ENCODE results near the gene MEGF9. TPM values are rescaled to one million over a fixed set of nuclear protein-coding genes. Genes with fewer than 3 reads are reported as not detected.

Gene MEGF9
- total and polyA plus RNA-seq, 2 donors (not counting 3 experiments of a cell fraction or from before 2014, with no cell fraction given), result 4.0 to 13.0 TPM

DNA sequence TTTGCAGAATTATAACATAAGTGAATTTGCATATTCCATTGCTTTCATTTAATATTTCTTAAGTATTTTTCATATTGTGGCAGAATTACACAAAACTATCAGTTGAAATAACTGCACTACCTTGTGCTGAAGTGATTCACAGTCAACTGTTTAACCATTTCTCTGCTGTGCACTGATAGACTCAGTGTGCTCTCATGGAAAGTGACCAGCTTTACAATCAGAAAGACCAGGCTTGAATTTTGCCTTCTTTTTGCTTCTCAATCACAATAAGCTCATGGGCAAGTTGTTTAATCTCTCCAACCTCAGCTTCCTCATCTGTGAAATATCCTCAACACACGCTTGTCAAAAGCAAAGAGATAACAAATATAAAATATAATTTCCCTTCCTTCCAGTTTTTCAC lies 152.6 kb downstream of the MEGF9 start:
- Histone ChIP-seq H3K27ac (ENCODE audit: insufficient read depth, low read depth, low read length) (no peak overlapping the region), H3K4me2 (ENCODE audit: insufficient read depth, low read length) (no peak overlapping the region), H3K9me3 (replicated peaks; ENCODE audit: control insufficient read depth, insufficient read depth, low read length) (no peaks in the 10 kb centered on the region), H4K20me1 (replicated peaks; ENCODE audit: control insufficient read depth, extremely low read depth, insufficient read depth, low read length) (no peaks in the 10 kb centered on the region), H3K9me1 (replicated peaks; ENCODE audit: control insufficient read depth, extremely low read depth, insufficient read depth, low read length) (no peaks in the 10 kb centered on the region), H3K9ac (replicated peaks; ENCODE audit: extremely low read depth, insufficient read depth, low read length) (no peak overlapping the region), H3K79me2 (ENCODE audit: control insufficient read depth, insufficient read depth, low read length) (peaks cover 24% of the 10 kb centered on the region), H2AFZ (ENCODE audit: low read depth, low read length) (no peak overlapping the region), H3K27me3 (ENCODE audit: control insufficient read depth in 2 of 2, insufficient read depth in 2 of 2, low read length in 2 of 2) (no peaks in the 10 kb centered on the region), H3K4me3 (replicated peaks in 1 of 3; ENCODE audit: insufficient read depth in 1 of 3, low read depth in 1 of 3, low read length in 3 of 3) (no peak overlapping the region), H3K36me3 (ENCODE audit: control insufficient read depth in 2 of 2, extremely low read depth in 1 of 2, insufficient read depth in 2 of 2, low read length in 2 of 2) (peaks cover 2 to 5% of the 10 kb centered on the region in 2 experiments), H3K4me1 (ENCODE audit: control insufficient read depth, extremely low read depth, insufficient read depth, low read length) (no peaks in the 10 kb centered on the region)
- no TSS peak for BruUV-seq (replicated peaks)
- ChIA-PET CTCF (no interaction called here), POLR2A (no interaction called here)
- DNase-seq (ENCODE audit: low read depth, low spot score), result no peak
- FAIRE-seq, result no peak
- dilution Hi-C loops (cut with MboI; ENCODE audit: extremely low pct_ligation_motif_present, low sequenced_read_pairs) (no loop called here), intact Hi-C loops (cut with micrococcal nuclease) (no loop called here)
- TF ChIP-seq POLR2A (IDR thresholded peaks at IDR 0.05; ENCODE audit: low read depth, low read length) (no peak), FOS (IDR thresholded peaks at IDR 0.05; ENCODE audit: borderline replicate concordance, insufficient read depth, low read length) (no peak), POLR2AphosphoS5 (IDR thresholded peaks at IDR 0.05; ENCODE audit: insufficient read depth, low read depth, low read length) (no peak), MYC (IDR thresholded peaks at IDR 0.05; ENCODE audit: low read depth, low read length) (no peak), GATA2 (IDR thresholded peaks at IDR 0.05; ENCODE audit: insufficient read depth, insufficient read length, low read depth, low read length) (no peak), EZH2 (IDR thresholded peaks at IDR 0.05; ENCODE audit: borderline replicate concordance, low read depth, low read length, severe bottlenecking) (no peak), JUN (IDR thresholded peaks at IDR 0.05; ENCODE audit: borderline replicate concordance, insufficient read depth, insufficient read length, low read depth) (no peak)
- TF ChIP-seq, protein P1, sequence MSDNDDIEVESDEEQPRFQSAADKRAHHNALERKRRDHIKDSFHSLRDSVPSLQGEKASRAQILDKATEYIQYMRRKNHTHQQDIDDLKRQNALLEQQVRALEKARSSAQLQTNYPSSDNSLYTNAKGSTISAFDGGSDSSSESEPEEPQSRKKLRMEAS (IDR thresholded peaks at IDR 0.05; ENCODE audit: insufficient read depth, insufficient read length), result no peak
- TF ChIP-seq, protein P2, sequence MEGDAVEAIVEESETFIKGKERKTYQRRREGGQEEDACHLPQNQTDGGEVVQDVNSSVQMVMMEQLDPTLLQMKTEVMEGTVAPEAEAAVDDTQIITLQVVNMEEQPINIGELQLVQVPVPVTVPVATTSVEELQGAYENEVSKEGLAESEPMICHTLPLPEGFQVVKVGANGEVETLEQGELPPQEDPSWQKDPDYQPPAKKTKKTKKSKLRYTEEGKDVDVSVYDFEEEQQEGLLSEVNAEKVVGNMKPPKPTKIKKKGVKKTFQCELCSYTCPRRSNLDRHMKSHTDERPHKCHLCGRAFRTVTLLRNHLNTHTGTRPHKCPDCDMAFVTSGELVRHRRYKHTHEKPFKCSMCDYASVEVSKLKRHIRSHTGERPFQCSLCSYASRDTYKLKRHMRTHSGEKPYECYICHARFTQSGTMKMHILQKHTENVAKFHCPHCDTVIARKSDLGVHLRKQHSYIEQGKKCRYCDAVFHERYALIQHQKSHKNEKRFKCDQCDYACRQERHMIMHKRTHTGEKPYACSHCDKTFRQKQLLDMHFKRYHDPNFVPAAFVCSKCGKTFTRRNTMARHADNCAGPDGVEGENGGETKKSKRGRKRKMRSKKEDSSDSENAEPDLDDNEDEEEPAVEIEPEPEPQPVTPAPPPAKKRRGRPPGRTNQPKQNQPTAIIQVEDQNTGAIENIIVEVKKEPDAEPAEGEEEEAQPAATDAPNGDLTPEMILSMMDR (IDR thresholded peaks at IDR 0.05; ENCODE audit: extremely low read depth in 1 of 2, insufficient read depth in 1 of 2, low read depth in 1 of 2, low read length in 2 of 2), result no peak
